Neural cell (in vitro differentiated cells): ENCODE measurements around the gene TMEFF2. TPM values are rescaled to one million over a fixed set of nuclear protein-coding genes. Genes with fewer than 3 reads are reported as not detected.

Experiments used
- H2AFZ ChIP-seq: fragments of 200-600, 300-800 bp; sonication (generic), shearing (Covaris generic); 2 replicates; pipeline ENCODE4 v1.6.0; 2014; ENCODE audit warnings: low read depth, mild to moderate bottlenecking, antibody characterized with exemption, low read length, moderate library complexity
- H3F3A ChIP-seq: fragments of 200-600 bp; shearing (Covaris generic); 2 replicates; pipeline ENCODE4 v1.6.1; 2016; ENCODE audit warnings: mild to moderate bottlenecking, moderate library complexity, mixed read lengths, antibody characterized with exemption, low read length; ENCODE audit not compliant: insufficient read depth, poor library complexity, severe bottlenecking
- H3K27ac ChIP-seq: fragments of 200-600, 300-800 bp; sonication (generic), shearing (Covaris generic); 2 replicates; pipeline ENCODE4 v1.5.1; 2014; ENCODE audit warnings: mild to moderate bottlenecking, low read length, moderate library complexity
- H3K27me3 ChIP-seq: fragments of 300-800, 200-600 bp; sonication (generic), shearing (Covaris generic); 2 replicates; pipeline ENCODE4 v1.6.0; 2014; ENCODE audit warnings: mild to moderate bottlenecking, low read depth, low read length, moderate library complexity; ENCODE audit not compliant: insufficient read depth
- H3K36me3 ChIP-seq: fragments of 300-800, 200-600 bp; sonication (generic), shearing (Covaris generic); 2 replicates; pipeline ENCODE4 v1.5.1; 2014; ENCODE audit warnings: mild to moderate bottlenecking, antibody characterized with exemption, low read length, moderate library complexity; ENCODE audit not compliant: insufficient read depth
- H3K4me2 ChIP-seq: fragments of 300-800, 200-600 bp; sonication (generic), shearing (Covaris generic); 2 replicates; pipeline ENCODE4 v1.6.0; 2014; ENCODE audit warnings: mild to moderate bottlenecking, low read length
- H3K4me3 ChIP-seq: fragments of 300-800, 200-600 bp; sonication (generic), shearing (Covaris generic); 2 replicates; pipeline ENCODE4 v1.5.1; 2014; ENCODE audit warnings: mild to moderate bottlenecking, low read length, moderate library complexity
- H3K79me2 ChIP-seq: fragments of 200-600 bp; shearing (Covaris generic); replicated peaks from 2 replicates; pipeline ENCODE4 v1.6.0; 2014; ENCODE audit warnings: mild to moderate bottlenecking, low read length, moderate library complexity; ENCODE audit not compliant: insufficient read depth
- H3K9ac ChIP-seq: fragments of 300-800, 200-600 bp; sonication (generic), shearing (Covaris generic); 2 replicates; pipeline ENCODE4 v1.6.1; 2016; ENCODE audit warnings: mild to moderate bottlenecking, low read length, mixed read lengths
- H3K9me2 ChIP-seq: fragments of 200-600 bp; shearing (Covaris generic); 2 replicates; pipeline ENCODE4 v1.6.1; 2016; ENCODE audit warnings: mild to moderate bottlenecking, low read length, mixed read lengths; ENCODE audit not compliant: insufficient read depth
- H3K9me3 ChIP-seq: fragments of 200-600, 300-800 bp; sonication (generic), shearing (Covaris generic); 2 replicates; pipeline ENCODE4 v1.6.1; 2016; ENCODE audit warnings: mild to moderate bottlenecking, mixed run types, low read length, moderate library complexity, mixed read lengths
- H4K20me1 ChIP-seq: fragments of 200-600 bp; shearing (Covaris generic); 2 replicates; pipeline ENCODE4 v1.6.1; 2016; ENCODE audit warnings: mild to moderate bottlenecking, mixed run types; ENCODE audit not compliant: insufficient read depth
- CTCF ChIP-seq: fragments of 450-650 bp; IDR thresholded peaks from 2 replicates; pipeline ENCODE4 v1.5.1; 2014; ENCODE audit warnings: antibody characterized with exemption, mild to moderate bottlenecking, moderate library complexity; ENCODE audit not compliant: poor library complexity, severe bottlenecking
- EP300 ChIP-seq: fragments of 450-650 bp; conservative IDR thresholded peaks from 2 replicates; pipeline ENCODE4 v1.6.1; 2014; ENCODE audit warnings: antibody characterized with exemption, mild to moderate bottlenecking, moderate library complexity; ENCODE audit not compliant: poor library complexity, severe bottlenecking
- EZH2 ChIP-seq: fragments of 200-600, 300-800 bp; shearing (Covaris generic), sonication (generic); IDR thresholded peaks from 2 replicates; pipeline ENCODE4 v1.6.1; 2014; ENCODE audit warnings: antibody characterized with exemption, low read length, borderline replicate concordance, mild to moderate bottlenecking; ENCODE audit not compliant: insufficient read depth, poor library complexity, severe bottlenecking
- MXI1 ChIP-seq: fragments of 450-650 bp; conservative IDR thresholded peaks from 2 replicates; pipeline ENCODE4 v1.6.1; 2014; ENCODE audit warnings: antibody characterized with exemption, mild to moderate bottlenecking; ENCODE audit not compliant: poor library complexity, severe bottlenecking
- POLR2AphosphoS5 ChIP-seq: IDR thresholded peaks from 2 replicates; pipeline ENCODE4 v1.6.1; 2012
- RAD21 ChIP-seq: fragments of 450-650 bp; conservative IDR thresholded peaks from 2 replicates; pipeline ENCODE4 v1.6.1; 2014; ENCODE audit warnings: antibody characterized with exemption, mild to moderate bottlenecking, moderate library complexity
- REST ChIP-seq: IDR thresholded peaks from 2 replicates; pipeline ENCODE4 v1.6.1; 2012; ENCODE audit warnings: borderline replicate concordance
- SMC3 ChIP-seq: fragments of 450-650 bp; conservative IDR thresholded peaks from 2 replicates; pipeline ENCODE4 v1.6.1; 2014; ENCODE audit warnings: antibody characterized with exemption, mild to moderate bottlenecking, moderate library complexity; ENCODE audit not compliant: poor library complexity
- TAF1 ChIP-seq: IDR thresholded peaks from 2 replicates; pipeline ENCODE4 v1.6.1; 2012; ENCODE audit warnings: low read depth
- polyA plus RNA-seq: library from polyadenylated mRNA; depleted of rRNA; stranded (reverse); fragments of >200 nt; gene quantifications from 2 replicates; pipeline ENCODE4 v1.2.3, GENCODE V29; 2014

TMEFF2 gene
- polyA plus RNA-seq, 1 donor from 2014 or later: 24.6 TPM

DNA sequence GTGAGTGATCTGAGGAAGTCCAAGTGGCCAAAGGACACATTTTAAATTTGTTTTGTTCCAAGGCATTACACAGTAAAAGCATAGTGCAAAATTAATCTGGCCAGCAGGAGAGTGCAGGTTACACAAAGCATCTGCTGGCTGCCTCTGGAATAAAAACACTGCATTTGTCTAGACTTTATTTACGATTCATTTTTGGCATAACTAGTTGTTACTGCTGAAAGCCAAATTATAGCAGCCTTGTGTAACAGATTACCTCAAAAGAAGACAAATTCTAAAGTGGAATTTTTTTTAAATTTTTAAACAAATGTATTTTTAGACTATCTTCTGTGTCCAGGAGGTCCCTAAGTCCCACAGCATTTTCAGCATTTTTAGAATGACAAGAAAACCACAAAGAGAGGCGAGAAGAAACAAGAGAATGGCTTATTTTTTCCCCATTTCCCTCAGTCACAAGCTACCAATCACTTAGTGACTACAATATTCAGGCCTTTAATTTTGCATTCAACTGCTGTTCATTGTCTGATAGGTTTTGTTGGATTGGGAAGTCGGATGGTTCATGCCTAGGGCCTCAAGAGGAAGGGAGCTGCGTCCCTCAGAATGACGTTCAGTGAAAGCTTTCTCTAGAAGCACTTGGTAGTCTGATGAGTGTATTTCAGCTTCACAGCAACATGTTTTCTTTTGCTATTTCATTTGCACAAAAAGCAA, 46.0 kb downstream of the TMEFF2 start:
- TF ChIP-seq TAF1: no peak
- no peak for TF ChIP-seq RAD21
- TF ChIP-seq SMC3: no peak
- TF ChIP-seq EZH2: no peak
- no peak for TF ChIP-seq POLR2AphosphoS5
- TF ChIP-seq EP300: no peak
- no peak for TF ChIP-seq MXI1
- no peak for TF ChIP-seq CTCF
- Histone ChIP-seq H3K4me2 (no peak overlapping the region), H3K4me3 (no peak overlapping the region), H3K36me3 (no peaks in the 10 kb centered on the region), H3K9me2 (no peaks in the 10 kb centered on the region), H3K79me2 (no peaks in the 10 kb centered on the region), H3K27me3 (no peaks in the 10 kb centered on the region), H3K9ac (no peak overlapping the region), H2AFZ (no peak overlapping the region), H3F3A (no peaks in the 10 kb centered on the region), H3K27ac (no peak overlapping the region), H4K20me1 (no peaks in the 10 kb centered on the region), H3K9me3 (no peaks in the 10 kb centered on the region)

- no peak overlapping the region for H3K4me2 ChIP-seq
These were observed 46.5 kb downstream of the TMEFF2 start for GRCh38 chr2:192148241-192148619.

More at GRCh38 chr2:192148241-192148619, 46.5 kb downstream of the TMEFF2 start:
- Histone ChIP-seq H3K4me3 (no peak overlapping the region), H2AFZ (no peak overlapping the region), H3F3A (no peaks in the 10 kb centered on the region), H3K79me2 (no peaks in the 10 kb centered on the region), H4K20me1 (no peaks in the 10 kb centered on the region), H3K9me3 (no peaks in the 10 kb centered on the region), H3K27me3 (no peaks in the 10 kb centered on the region), H3K36me3 (no peaks in the 10 kb centered on the region), H3K27ac (no peak overlapping the region), H3K9ac (no peak overlapping the region), H3K9me2 (no peaks in the 10 kb centered on the region)
- TF ChIP-seq TAF1 (no peak), MXI1 (no peak), EZH2 (no peak), REST (no peak), CTCF (no peak), SMC3 (no peak), RAD21 (no peak), EP300 (no peak), POLR2AphosphoS5 (no peak)
